H9 (cell line): ENCODE results near the gene MZB1. TPM values are rescaled to one million over a fixed set of nuclear protein-coding genes. Genes with fewer than 3 reads are reported as not detected.
"Not testable (repeated sequence)": the region's sequence is repeated elsewhere in the genome, so short reads cannot be mapped to it uniquely, and the experiment has no call there.

Source experiments
- DNase-seq: peaks from one replicate; pipeline ENCODE4 v3.0.0-alpha.2; 2017
- H2AFZ ChIP-seq: one replicate; pipeline ENCODE4 v1.6.1; 2013; ENCODE audit warnings: mild to moderate bottlenecking, low read length, control low read depth, moderate library complexity
- H2AK5ac ChIP-seq: 2 replicates; pipeline ENCODE4 v1.6.1; 2013; ENCODE audit warnings: low read length, control low read depth, mixed read lengths; ENCODE audit not compliant: insufficient read length
- H2BK120ac ChIP-seq: one replicate; pipeline ENCODE4 v1.6.1; 2013; ENCODE audit warnings: low read depth, mild to moderate bottlenecking, low read length, control low read depth, inconsistent platforms; ENCODE audit not compliant: poor library complexity, severe bottlenecking
- H2BK12ac ChIP-seq: 2 replicates; pipeline ENCODE4 v1.6.1; 2013; ENCODE audit warnings: low read length, control low read depth, mixed read lengths, low read depth; ENCODE audit not compliant: insufficient read length
- H2BK15ac ChIP-seq: 2 replicates; pipeline ENCODE4 v1.6.1; 2013; ENCODE audit warnings: low read depth, low read length, control low read depth
- H2BK20ac ChIP-seq: one replicate; pipeline ENCODE4 v1.6.1; 2013; ENCODE audit warnings: low read depth, mild to moderate bottlenecking, low read length, control low read depth, inconsistent platforms; ENCODE audit not compliant: poor library complexity, severe bottlenecking
- H2BK5ac ChIP-seq: 2 replicates; pipeline ENCODE4 v1.6.1; 2013; ENCODE audit warnings: low read length, control low read depth, mixed read lengths; ENCODE audit not compliant: insufficient read length
- H3K14ac ChIP-seq: 2 replicates; pipeline ENCODE4 v1.6.1; 2013; ENCODE audit warnings: low read length, control low read depth; ENCODE audit not compliant: insufficient read depth
- H3K18ac ChIP-seq: 2 replicates; pipeline ENCODE4 v1.6.1; 2013; ENCODE audit warnings: low read depth, mild to moderate bottlenecking, mixed read lengths, low read length, control low read depth; ENCODE audit not compliant: insufficient read length
- H3K23ac ChIP-seq: 2 replicates; pipeline ENCODE4 v1.6.1; 2013; ENCODE audit warnings: low read length, control low read depth, mixed read lengths, low read depth; ENCODE audit not compliant: insufficient read length
- H3K23me2 ChIP-seq: 2 replicates; pipeline ENCODE4 v1.6.1; 2013; ENCODE audit warnings: low read depth, mild to moderate bottlenecking, mixed read lengths, low read length, control low read depth; ENCODE audit not compliant: insufficient read length, poor library complexity, severe bottlenecking
- H3K27ac ChIP-seq: 2 replicates; pipeline ENCODE4 v1.5.1; 2013; ENCODE audit warnings: low read length, control low read depth, mixed read lengths, low read depth; ENCODE audit not compliant: insufficient read length
- H3K27me3 ChIP-seq: 2 replicates; pipeline ENCODE4 v1.6.1; 2013; ENCODE audit warnings: low read length, control low read depth, inconsistent platforms; ENCODE audit not compliant: insufficient read depth
- H3K4ac ChIP-seq: 2 replicates; pipeline ENCODE4 v1.6.1; 2013; ENCODE audit warnings: low read depth, mild to moderate bottlenecking, control low read depth, inconsistent platforms, low read length, moderate library complexity
- H3K4me1 ChIP-seq: 2 replicates; pipeline ENCODE4 v1.6.1; 2013; ENCODE audit warnings: low read length, control low read depth, inconsistent platforms; ENCODE audit not compliant: insufficient read depth
- H3K4me2 ChIP-seq: 2 replicates; pipeline ENCODE4 v1.6.1; 2013; ENCODE audit warnings: low read length, control low read depth, mixed read lengths; ENCODE audit not compliant: insufficient read length, insufficient read depth
- H3K56ac ChIP-seq: 2 replicates; pipeline ENCODE4 v1.6.1; 2013; ENCODE audit warnings: low read depth, mild to moderate bottlenecking, mixed read lengths, low read length, control low read depth; ENCODE audit not compliant: insufficient read length
- H3K79me1 ChIP-seq: 2 replicates; pipeline ENCODE4 v1.6.1; 2013; ENCODE audit warnings: low read depth, mild to moderate bottlenecking, moderate library complexity, low read length, control low read depth, inconsistent platforms; ENCODE audit not compliant: insufficient read depth, poor library complexity, severe bottlenecking
- H3K79me2 ChIP-seq: 2 replicates; pipeline ENCODE4 v1.6.1; 2013; ENCODE audit warnings: low read length, control low read depth, inconsistent platforms; ENCODE audit not compliant: insufficient read depth
- H3K9ac ChIP-seq: 2 replicates; pipeline ENCODE4 v1.6.1; 2013; ENCODE audit warnings: low read length, control low read depth, mixed read lengths; ENCODE audit not compliant: insufficient read length; ENCODE audit errors: extremely low read depth
- H3K9me3 ChIP-seq: one replicate; pipeline ENCODE4 v1.6.1; 2013; ENCODE audit warnings: low read depth, low read length, inconsistent platforms; ENCODE audit not compliant: control insufficient read depth
- H3T11ph ChIP-seq: one replicate; pipeline ENCODE4 v1.6.1; 2013; ENCODE audit warnings: mild to moderate bottlenecking, low read length, control low read depth, inconsistent platforms
- H4K20me1 ChIP-seq: one replicate; pipeline ENCODE4 v1.6.1; 2013; ENCODE audit not compliant: control insufficient read depth, insufficient read length, insufficient read depth
- H4K5ac ChIP-seq: 2 replicates; pipeline ENCODE4 v1.6.1; 2013; ENCODE audit warnings: low read depth, mild to moderate bottlenecking, mixed read lengths, low read length, control low read depth; ENCODE audit not compliant: insufficient read length
- H4K8ac ChIP-seq: replicated peaks from 2 replicates; pipeline ENCODE4 v1.6.1; 2013; ENCODE audit warnings: low read length, control low read depth, mixed read lengths, low read depth; ENCODE audit not compliant: insufficient read length
- H4K91ac ChIP-seq: 2 replicates; pipeline ENCODE4 v1.6.1; 2013; ENCODE audit warnings: low read depth, mild to moderate bottlenecking, moderate library complexity, mixed read lengths, low read length, control low read depth; ENCODE audit not compliant: insufficient read length
- H3K27ac Mint-ChIP-seq, 3 experiments: 2 replicates in 2 of 3; 3 replicates in 1 of 3; pipeline ENCODE4 v1.8.0; 2020 to 2021; ENCODE audit warnings: mixed read lengths in 3 of 3, mild to moderate bottlenecking in 1 of 3, moderate library complexity in 1 of 3
- H3K27me3 Mint-ChIP-seq: 2 replicates; pipeline ENCODE4 v1.8.0; 2021; ENCODE audit warnings: low read depth, mild to moderate bottlenecking, moderate library complexity, mixed read lengths
- H3K36me3 Mint-ChIP-seq, 3 experiments: 2 replicates in 2 of 3; 3 replicates in 1 of 3; pipeline ENCODE4 v1.8.0; 2020 to 2021; ENCODE audit warnings: low read depth in 3 of 3, mixed read lengths in 3 of 3; ENCODE audit not compliant: insufficient read depth in 1 of 3
- H3K4me1 Mint-ChIP-seq, 2 experiments: 2 replicates each; pipeline ENCODE4 v1.8.0; 2020; ENCODE audit warnings: mixed read lengths in 2 of 2
- H3K4me3 Mint-ChIP-seq, 2 experiments: 2 replicates in 1 of 2; 3 replicates in 1 of 2; pipeline ENCODE4 v1.8.0; 2020 to 2021; ENCODE audit warnings: mild to moderate bottlenecking in 2 of 2, mixed read lengths in 2 of 2, moderate library complexity in 1 of 2
- H3K9me3 Mint-ChIP-seq, 2 experiments: 2 replicates in 1 of 2; 3 replicates in 1 of 2; pipeline ENCODE4 v1.8.0; 2020; ENCODE audit warnings: mild to moderate bottlenecking in 2 of 2, mixed read lengths in 2 of 2, moderate library complexity in 1 of 2
- CTCF ChIP-seq: fragments of 200-600 bp; sonication (generic); conservative IDR thresholded peaks from 3 replicates; pipeline ENCODE4 v1.8.0; 2021; ENCODE audit warnings: antibody characterized with exemption, mild to moderate bottlenecking
- WGBS: extraction: QIAGEN DNeasy Blood & Tissue Kit; methylation state at CpG from one replicate; pipeline ENCODE4 v1.1.7; 2013; ENCODE audit warnings: missing lambda C conversion rate, low lambda C conversion rate, mixed read lengths; ENCODE audit not compliant: insufficient read length; ENCODE audit errors: extremely low coverage; 5-methylcytosine and 5-hydroxymethylcytosine counted together
- total RNA-seq: library from RNA; stranded (reverse); gene quantifications from 2 replicates; pipeline ENCODE4 v1.2.1, GENCODE V29; 2021

Gene MZB1
- total RNA-seq, 1 experiment from 2014 or later, result 0.31 TPM

DNA sequence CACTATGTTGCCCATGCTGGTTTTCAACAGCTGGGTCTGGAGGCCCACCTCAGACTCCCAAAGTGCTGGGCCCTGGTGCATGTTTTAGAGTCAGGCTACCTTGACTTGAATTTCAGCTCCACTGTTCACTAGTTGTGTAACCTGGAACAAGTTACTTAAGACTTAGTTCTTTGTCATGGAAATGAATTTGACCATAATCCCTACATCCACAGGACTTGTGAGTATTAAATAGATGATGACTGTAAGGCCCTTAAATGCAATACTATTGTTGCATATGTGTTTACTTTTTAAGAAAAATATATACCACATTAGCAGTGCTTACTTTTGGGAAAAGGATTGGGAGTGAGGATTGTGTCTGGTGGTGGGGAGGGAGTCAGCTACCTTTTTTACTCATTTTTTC is 31.6 kb downstream of the MZB1 start:
- Mint-ChIP-seq H3K4me3 (no peak overlapping the region), H3K36me3 (peaks cover 10 to 39% (median 30%) of the 10 kb centered on the region in 3 experiments; a peak in 6 of 7 replicates), H3K9me3 (no peaks in the 10 kb centered on the region), H3K27me3 (no peaks in the 10 kb centered on the region), H3K4me1 (peaks cover 0 to 7% of the 10 kb centered on the region in 2 experiments; a peak in 1 of 4 replicates), H3K27ac (no peak overlapping the region; a peak in 1 of 7 replicates)
- no peak overlapping the region for H4K5ac ChIP-seq
- no peak overlapping the region for H3K27ac ChIP-seq
- no peak overlapping the region for H2BK15ac ChIP-seq
- no peak overlapping the region for H3K18ac ChIP-seq
- H3K27me3 ChIP-seq, result no peaks in the 10 kb centered on the region
- no peak overlapping the region for H4K8ac ChIP-seq
- H2BK12ac ChIP-seq, result no peak overlapping the region
- H3K9me3 ChIP-seq, result no peaks in the 10 kb centered on the region
- no peaks in the 10 kb centered on the region for H3K4me1 ChIP-seq
- TF ChIP-seq CTCF, result no peak
- H2BK5ac ChIP-seq, result no peak overlapping the region
- no peak overlapping the region for H3K4me2 ChIP-seq
- H3K23ac ChIP-seq, result no peak overlapping the region
- H3K56ac ChIP-seq, result no peak overlapping the region
- no peak overlapping the region for H2AK5ac ChIP-seq
- H3K23me2 ChIP-seq, result no peaks in the 10 kb centered on the region
- no peak overlapping the region for H4K91ac ChIP-seq
- peaks cover 29% of the 10 kb centered on the region; the same call in 1 of the 2 replicates for H3K79me2 ChIP-seq
- DNase-seq, result no peak
- no peak overlapping the region for H2BK20ac ChIP-seq
- peaks cover 19% of the 10 kb centered on the region for H3K79me1 ChIP-seq
- H2BK120ac ChIP-seq, result no peak overlapping the region
- no peak overlapping the region for H3K14ac ChIP-seq
- H2AFZ ChIP-seq, result no peak overlapping the region
- no peaks in the 10 kb centered on the region for H4K20me1 ChIP-seq
- no peak overlapping the region for H3K4ac ChIP-seq
- no peak overlapping the region for H3T11ph ChIP-seq
- no peak overlapping the region for H3K9ac ChIP-seq

GRCh38 chr5:139355900-139356299 is 33.8 kb downstream of the MZB1 start:
- H3K9me3 ChIP-seq, result not testable (repeated sequence)
- no CpG with 5 or more reads among the region's 8 CpGs for WGBS

More at GRCh38 chr5:139355900-139356299, 33.8 kb downstream of the MZB1 start:
- not testable (repeated sequence) for H2AFZ ChIP-seq, H3K4me2 ChIP-seq, H3K9me3 Mint-ChIP-seq, H3K4me1 Mint-ChIP-seq, H3K14ac ChIP-seq, H3K4me1 ChIP-seq, H2AK5ac ChIP-seq, H4K5ac ChIP-seq, H4K8ac ChIP-seq, H2BK20ac ChIP-seq, H4K91ac ChIP-seq, H3K27me3 Mint-ChIP-seq, H3T11ph ChIP-seq, H3K23ac ChIP-seq, H3K4ac ChIP-seq, H3K56ac ChIP-seq, H3K4me3 Mint-ChIP-seq, H3K18ac ChIP-seq, H4K20me1 ChIP-seq, DNase-seq, H2BK12ac ChIP-seq, H3K27ac ChIP-seq, H2BK120ac ChIP-seq, H3K9ac ChIP-seq, H3K23me2 ChIP-seq, H2BK15ac ChIP-seq, H3K27me3 ChIP-seq, H2BK5ac ChIP-seq, H3K27ac Mint-ChIP-seq
- H3K79me1 ChIP-seq, result peaks cover 10% of the 10 kb centered on the region
- peaks cover 10 to 37% (median 31%) of the 10 kb centered on the region in 3 experiments; a peak in 6 of 7 replicates for H3K36me3 Mint-ChIP-seq
- H3K79me2 ChIP-seq, result peaks cover 36% of the 10 kb centered on the region; the same call in 1 of the 2 replicates
